Dendritic cell treated with granulocyte-macrophage colony-stimulating factor and Interleukin-4, amounts not matched to agents 40 ng/mL and 50 ng/mL, for 4 days (primary cell): ENCODE measurements around the gene KLF16.
A peak's percentile ranks its signal among the peaks of the same experiment; 100 is the strongest.

ENCODE experiments used
- H3K27ac Mint-ChIP-seq: one replicate; pipeline ENCODE4 v1.8.0; 2022; ENCODE audit warnings: mild to moderate bottlenecking, mixed read lengths
- H3K27me3 Mint-ChIP-seq: one replicate; pipeline ENCODE4 v1.8.0; 2022; ENCODE audit warnings: mild to moderate bottlenecking, mixed read lengths
- H3K36me3 Mint-ChIP-seq: one replicate; pipeline ENCODE4 v1.8.0; 2022; ENCODE audit warnings: low read depth, mixed read lengths
- H3K4me1 Mint-ChIP-seq: one replicate; pipeline ENCODE4 v1.8.0; 2022; ENCODE audit warnings: low read depth, mixed read lengths
- H3K4me3 Mint-ChIP-seq: one replicate; pipeline ENCODE4 v1.8.0; 2022; ENCODE audit warnings: mild to moderate bottlenecking, moderate library complexity, mixed read lengths
- H3K9me3 Mint-ChIP-seq: one replicate; pipeline ENCODE4 v1.8.0; 2022; ENCODE audit warnings: mixed read lengths
- intact Hi-C: fragments of 100-400 bp; cut with micrococcal nuclease; formaldehyde crosslinking; loops from one replicate; pipeline ENCODE4 v1.15.0; 2022

KLF16 gene

DNA sequence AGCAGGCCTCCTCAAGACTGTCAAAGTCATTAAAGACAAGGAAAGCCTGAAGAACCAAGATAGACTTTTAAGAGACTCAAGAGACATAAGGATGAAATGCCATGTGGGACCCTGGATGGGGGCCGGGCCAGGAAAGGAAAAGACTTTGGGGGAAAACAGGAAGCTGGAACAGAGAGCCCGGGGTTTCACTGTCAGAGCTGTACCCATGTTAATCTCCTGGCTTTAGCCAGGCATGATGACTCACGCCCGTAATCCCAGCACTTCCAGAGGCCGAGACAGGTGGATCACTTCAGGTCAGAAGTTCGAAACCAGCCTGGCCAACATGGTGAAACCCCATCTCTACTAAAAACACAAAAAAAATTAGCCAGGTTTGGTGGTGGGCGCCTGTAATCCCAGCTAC lies 5.6 kb upstream of the KLF16 start:
- Mint-ChIP-seq H3K36me3 (peaks cover 52% of the 10 kb centered on the region), H3K4me3 (no peak overlapping the region), H3K27me3 (no peaks in the 10 kb centered on the region), H3K9me3 (no peaks in the 10 kb centered on the region), H3K4me1 (peaks cover 36% of the 10 kb centered on the region), H3K27ac (no peak overlapping the region)
- intact Hi-C loops: no loop called here

DNA sequence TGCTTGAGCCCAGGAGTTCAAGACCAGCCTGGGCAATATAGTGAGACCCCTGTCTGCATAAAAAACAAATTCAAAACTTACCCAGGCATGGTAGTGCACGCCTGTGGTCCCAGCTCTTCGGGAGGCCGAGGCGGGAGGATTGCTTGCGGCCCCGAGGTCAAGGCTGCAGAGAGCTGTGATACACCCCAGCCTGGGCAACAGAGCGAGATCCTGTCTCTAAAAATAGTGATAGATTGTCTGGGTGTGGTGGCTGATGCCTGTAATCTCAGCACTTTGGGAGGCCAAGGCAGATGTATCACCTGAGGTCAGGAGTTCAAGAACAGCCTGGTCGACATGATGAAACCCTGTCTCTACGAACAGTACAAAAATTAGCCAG lies 4.0 kb upstream of the KLF16 start:
- no peaks in the 10 kb centered on the region for H3K27me3 Mint-ChIP-seq
- H3K4me1 Mint-ChIP-seq: peaks cover 20% of the 10 kb centered on the region
- H3K4me3 Mint-ChIP-seq: no peak overlapping the region
- H3K36me3 Mint-ChIP-seq: peaks cover 41% of the 10 kb centered on the region
- no peaks in the 10 kb centered on the region for H3K9me3 Mint-ChIP-seq
- no peak overlapping the region for H3K27ac Mint-ChIP-seq
- intact Hi-C loops: no loop called here

- Mint-ChIP-seq H3K4me1 (peaks cover 20% of the 10 kb centered on the region), H3K36me3 (peaks cover 41% of the 10 kb centered on the region), H3K27me3 (no peaks in the 10 kb centered on the region), H3K4me3 (no peak overlapping the region), H3K9me3 (no peaks in the 10 kb centered on the region), H3K27ac (no peak overlapping the region)
- intact Hi-C loops: no loop called here
Measured at GRCh38 chr19:1866693-1867348, 3.4 kb upstream of the KLF16 start.

GRCh38 chr19:1865172-1866010 lies 2.0 kb upstream of the KLF16 start:
- no peaks in the 10 kb centered on the region for H3K27me3 Mint-ChIP-seq
- H3K36me3 Mint-ChIP-seq: peaks cover 35% of the 10 kb centered on the region
- intact Hi-C loops: no loop called here
- peak overlapping the region; percentile 87 for H3K4me3 Mint-ChIP-seq
- H3K4me1 Mint-ChIP-seq: peaks cover 28% of the 10 kb centered on the region
- H3K9me3 Mint-ChIP-seq: no peaks in the 10 kb centered on the region
- H3K27ac Mint-ChIP-seq: peak overlapping the region; percentile 93

DNA sequence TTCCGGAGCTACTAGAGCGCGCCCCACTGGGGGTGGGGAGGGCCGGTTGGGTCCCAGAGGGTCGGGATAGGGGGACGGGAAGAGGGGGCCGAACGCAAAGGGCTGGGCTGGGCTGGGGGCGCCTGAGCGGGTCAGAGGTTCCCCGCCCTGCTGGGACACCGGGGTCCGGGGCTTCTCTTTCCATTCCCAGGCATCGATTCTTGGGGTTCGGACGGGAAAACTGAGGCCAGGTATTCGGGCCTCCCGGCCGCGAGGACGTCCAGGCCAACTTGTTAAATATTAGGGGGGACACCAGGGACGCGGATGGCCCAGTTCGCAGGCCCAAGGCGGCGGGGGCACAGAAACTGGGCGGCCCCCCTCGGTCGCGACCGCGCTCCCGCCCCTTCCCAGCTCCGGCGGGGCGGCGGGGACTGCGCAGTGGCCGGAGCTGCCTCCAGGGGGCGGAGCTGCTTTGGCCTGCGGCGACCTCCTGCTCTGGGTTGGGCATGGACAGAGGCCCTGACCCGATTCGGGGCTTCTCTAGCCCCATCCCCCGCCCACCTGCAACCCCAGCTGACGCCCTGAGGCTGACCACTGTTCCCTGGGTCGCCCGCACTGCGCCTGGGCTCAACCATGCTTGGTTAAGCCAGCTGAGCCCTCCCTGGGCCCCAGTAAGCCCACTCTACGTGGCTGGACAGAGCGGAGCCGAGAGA lies 1.2 kb upstream of the KLF16 start:
- peaks cover 31% of the 10 kb centered on the region for H3K36me3 Mint-ChIP-seq
- intact Hi-C loops: loop anchor here (1.0 to 5.0 kb wide), 2 partner anchors 12 to 33 kb away; no protein-coding TSS in a partner anchor
- peak overlapping the region; percentile 87 for H3K4me3 Mint-ChIP-seq
- no peaks in the 10 kb centered on the region for H3K9me3 Mint-ChIP-seq
- peaks cover 35% of the 10 kb centered on the region for H3K4me1 Mint-ChIP-seq
- no peaks in the 10 kb centered on the region for H3K27me3 Mint-ChIP-seq
- peak overlapping the region; percentile 93 for H3K27ac Mint-ChIP-seq

- intact Hi-C loops: loop anchor here (1.0 to 5.0 kb wide), 2 partner anchors 12 to 33 kb away; no protein-coding TSS in a partner anchor
- Mint-ChIP-seq H3K36me3 (peaks cover 28% of the 10 kb centered on the region), H3K27ac (peak overlapping the region; percentile 93), H3K9me3 (no peaks in the 10 kb centered on the region), H3K4me3 (peak overlapping the region; percentile 87), H3K27me3 (no peaks in the 10 kb centered on the region), H3K4me1 (peaks cover 43% of the 10 kb centered on the region)
Measured at GRCh38 chr19:1863638-1864479, 480 bp upstream of the KLF16 start.

DNA sequence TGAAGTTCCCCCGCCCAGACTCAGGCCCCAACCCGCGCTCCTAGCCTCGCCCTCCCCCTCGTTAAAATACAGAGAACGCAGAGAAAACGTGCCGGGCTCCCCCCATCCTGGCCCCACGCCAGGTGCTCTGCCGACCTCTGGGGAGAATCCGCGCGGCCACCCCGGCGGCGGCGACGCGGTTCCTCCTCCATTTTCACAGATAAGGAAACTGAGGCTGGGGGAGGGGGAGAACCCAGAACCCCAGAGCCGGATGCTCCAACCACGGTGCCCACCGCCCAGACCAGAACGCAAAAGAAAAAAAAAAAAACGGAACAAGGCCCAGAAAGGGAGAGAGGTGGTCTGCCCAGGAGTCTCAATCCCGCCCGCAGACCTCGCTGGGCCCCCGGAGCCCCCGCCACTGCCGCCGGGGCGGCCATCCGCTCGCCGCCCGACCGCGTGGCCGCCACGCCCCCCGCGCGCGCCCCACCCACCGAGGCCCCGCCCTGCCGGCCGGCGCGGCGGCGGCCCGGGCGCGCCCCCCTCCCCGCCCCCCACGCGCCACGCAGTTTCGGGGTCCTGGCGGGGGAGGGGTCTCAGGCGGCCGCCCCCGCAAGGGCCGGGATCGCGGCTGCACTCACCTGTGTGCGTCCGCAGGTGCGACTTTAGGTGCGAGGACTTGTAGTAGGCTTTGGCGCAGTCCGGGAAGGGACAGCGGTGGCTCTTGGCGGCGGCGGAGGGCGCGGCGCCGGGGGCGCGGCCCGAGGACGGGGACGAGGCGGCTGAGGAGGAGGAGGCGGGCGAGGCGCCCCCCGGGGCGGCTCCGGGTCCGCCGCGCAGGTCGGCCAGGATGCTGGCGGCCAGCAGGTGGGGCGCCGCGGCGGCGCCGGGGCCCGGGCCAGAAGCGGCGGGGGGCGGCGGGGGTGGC lies 703 bp downstream of the KLF16 start:
- Mint-ChIP-seq H3K36me3 (peaks cover 18% of the 10 kb centered on the region), H3K9me3 (no peaks in the 10 kb centered on the region)

GRCh38 chr19:1862068-1862423 lies 1.3 kb downstream of the KLF16 start:
- Mint-ChIP-seq H3K4me3 (peak overlapping the region; percentile 91), H3K27me3 (no peaks in the 10 kb centered on the region), H3K36me3 (peaks cover 18% of the 10 kb centered on the region), H3K9me3 (no peaks in the 10 kb centered on the region), H3K27ac (peak overlapping the region; percentile 89), H3K4me1 (peaks cover 61% of the 10 kb centered on the region)
- intact Hi-C loops: loop anchor here (5.0 kb wide), 1 partner anchor 35 kb away; no protein-coding TSS in a partner anchor

More for the DNA sequence above, 703 bp downstream of the KLF16 start:
- H3K4me3 Mint-ChIP-seq: peak overlapping the region; percentile 91
- peaks cover 54% of the 10 kb centered on the region for H3K4me1 Mint-ChIP-seq
- H3K27ac Mint-ChIP-seq: peak overlapping the region; percentile 89
- no peaks in the 10 kb centered on the region for H3K27me3 Mint-ChIP-seq
- intact Hi-C loops: loop anchor here (5.0 kb wide), 1 partner anchor 35 kb away; no protein-coding TSS in a partner anchor

DNA sequence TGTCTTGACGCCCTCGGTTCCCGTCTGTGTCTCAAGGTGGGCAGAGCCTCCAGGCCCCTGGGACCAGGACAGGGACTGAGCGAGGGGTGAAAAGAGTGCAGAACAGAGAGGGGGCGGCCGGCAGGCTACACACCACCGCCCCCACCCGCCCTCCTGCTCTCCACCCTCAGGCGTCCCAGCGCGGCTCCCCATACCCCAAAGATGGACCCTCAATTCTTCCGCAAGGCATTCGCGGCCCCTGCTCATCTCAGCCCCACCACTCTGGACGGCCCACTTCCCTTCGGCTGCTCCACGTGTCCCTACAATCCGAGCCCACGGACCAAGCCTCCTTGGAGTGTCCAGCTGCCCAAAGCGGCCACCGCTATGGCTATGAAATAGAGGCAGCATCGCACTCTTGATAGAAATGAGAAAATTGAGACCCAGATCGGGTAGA lies 1.8 kb downstream of the KLF16 start:
- Mint-ChIP-seq H3K27me3 (no peaks in the 10 kb centered on the region), H3K4me1 (peaks cover 62% of the 10 kb centered on the region), H3K4me3 (peak overlapping the region; percentile 91), H3K27ac (peak overlapping the region; percentile 89), H3K9me3 (no peaks in the 10 kb centered on the region), H3K36me3 (peaks cover 19% of the 10 kb centered on the region)
- intact Hi-C loops: loop anchor here (5.0 kb wide), 1 partner anchor 36 kb away; no protein-coding TSS in a partner anchor

- Mint-ChIP-seq H3K9me3 (no peaks in the 10 kb centered on the region), H3K27me3 (no peaks in the 10 kb centered on the region), H3K27ac (peak overlapping the region; percentile 89), H3K4me1 (peaks cover 62% of the 10 kb centered on the region), H3K4me3 (peak overlapping the region; percentile 91), H3K36me3 (peaks cover 25% of the 10 kb centered on the region)
- intact Hi-C loops: loop anchor here (5.0 kb wide), 1 partner anchor 36 kb away; no protein-coding TSS in a partner anchor
Measured at GRCh38 chr19:1860821-1861598, 2.4 kb downstream of the KLF16 start.

DNA sequence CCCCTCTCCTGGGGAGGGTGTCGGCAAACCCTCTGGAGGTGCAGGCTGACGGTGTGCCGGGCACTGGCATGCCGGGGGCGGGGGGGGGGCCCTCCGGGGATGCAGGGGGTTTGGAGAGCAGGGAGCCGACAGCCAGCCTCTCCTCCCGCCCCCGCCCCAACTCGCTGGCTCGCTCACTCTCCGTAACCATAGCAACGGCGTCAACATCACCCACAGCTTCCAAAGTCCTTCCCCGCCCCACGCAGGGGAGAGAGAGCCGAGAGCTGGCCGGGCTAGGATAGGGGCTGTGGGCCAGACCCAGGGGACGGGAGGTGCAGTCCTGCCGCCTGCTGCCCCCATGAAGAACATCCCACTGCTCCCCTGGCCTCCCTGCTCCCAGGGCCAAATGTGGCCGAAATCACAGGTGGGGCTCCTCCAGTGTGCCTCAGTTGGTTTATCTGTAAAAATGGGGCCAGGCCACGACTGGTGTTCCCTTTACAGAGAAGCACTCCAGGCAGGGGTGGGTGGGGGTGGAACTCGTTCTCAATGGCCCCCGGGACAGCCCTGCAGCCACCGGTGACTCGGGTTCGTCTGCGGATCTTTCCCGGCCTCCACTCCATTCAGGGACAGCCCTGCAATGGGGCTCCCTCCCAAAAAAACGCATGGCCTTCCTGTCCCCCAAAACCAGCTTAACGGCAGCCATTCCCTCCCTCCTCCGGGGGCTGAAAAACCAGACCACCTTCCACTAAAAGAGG lies 3.2 kb downstream of the KLF16 start:
- H3K9me3 Mint-ChIP-seq: no peaks in the 10 kb centered on the region
- intact Hi-C loops: loop anchor here (5.0 kb wide), 1 partner anchor 37 kb away; no protein-coding TSS in a partner anchor
- peak overlapping the region; percentile 97 for H3K27ac Mint-ChIP-seq
- H3K36me3 Mint-ChIP-seq: peaks cover 30% of the 10 kb centered on the region
- H3K4me3 Mint-ChIP-seq: peak overlapping the region; percentile 91
- no peaks in the 10 kb centered on the region for H3K27me3 Mint-ChIP-seq
- peaks cover 55% of the 10 kb centered on the region for H3K4me1 Mint-ChIP-seq
